Left lobe of liver (tissue), 2 donors: ENCODE measurements around the gene ZNF674. TPM values are rescaled to one million over a fixed set of nuclear protein-coding genes. Genes with fewer than 3 reads are reported as not detected.
"Not testable (repeated sequence)": the region's sequence is repeated elsewhere in the genome, so short reads cannot be mapped to it uniquely, and the experiment has no call there.

Experiments
- ATAC-seq: fragments of 200-7000 bp; cut with Tn5 transposase; one replicate; pipeline ENCODE4 v1.9.1; 2020; ENCODE audit warnings: mild to moderate bottlenecking, moderate library complexity
- DNase-seq: peaks from one replicate; pipeline ENCODE4 v3.0.0-alpha.2; 2020; ENCODE audit warnings: low spot score
- total RNA-seq: library from RNA; stranded (reverse); gene quantifications from one replicate; pipeline ENCODE4 v1.2.1, GENCODE V29; 2021
- donor health status: DM: no; HTN: no; CAD: no; lungs with moderate emphysema.
- donor health status: DM: no; HTN: yes; CAD: no.

Gene ZNF674
- total RNA-seq, 1 donor from 2014 or later, result 1.8 TPM

GRCh38 chrX:46571423-46572339 lies 26.5 kb upstream of the ZNF674 start:
- ATAC-seq (no peak), DNase-seq (no peak)

- ATAC-seq (no peak), DNase-seq (no peak)
Measured at GRCh38 chrX:46569621-46570020, 24.4 kb upstream of the ZNF674 start.

DNA sequence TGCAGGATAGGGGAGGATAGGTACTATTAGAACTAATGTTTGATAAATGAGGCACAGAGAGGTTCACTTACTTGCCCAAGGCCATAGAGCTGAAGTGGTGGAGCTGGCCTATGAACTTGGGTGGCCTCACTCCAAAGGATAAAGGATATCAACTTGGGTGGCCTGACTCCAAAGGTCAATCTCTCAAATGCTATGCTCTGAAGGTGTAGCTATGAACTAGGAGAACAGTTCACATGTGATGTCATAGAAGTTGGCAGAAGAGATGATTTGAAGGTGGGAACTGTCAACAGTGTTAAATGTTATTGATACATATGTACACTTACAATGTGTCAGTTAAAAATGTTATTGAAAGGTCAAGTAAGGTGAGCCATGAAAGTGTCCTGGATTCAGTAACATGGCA lies 22.2 kb upstream of the ZNF674 start:
- DNase-seq (no peak), ATAC-seq (no peak)

DNA sequence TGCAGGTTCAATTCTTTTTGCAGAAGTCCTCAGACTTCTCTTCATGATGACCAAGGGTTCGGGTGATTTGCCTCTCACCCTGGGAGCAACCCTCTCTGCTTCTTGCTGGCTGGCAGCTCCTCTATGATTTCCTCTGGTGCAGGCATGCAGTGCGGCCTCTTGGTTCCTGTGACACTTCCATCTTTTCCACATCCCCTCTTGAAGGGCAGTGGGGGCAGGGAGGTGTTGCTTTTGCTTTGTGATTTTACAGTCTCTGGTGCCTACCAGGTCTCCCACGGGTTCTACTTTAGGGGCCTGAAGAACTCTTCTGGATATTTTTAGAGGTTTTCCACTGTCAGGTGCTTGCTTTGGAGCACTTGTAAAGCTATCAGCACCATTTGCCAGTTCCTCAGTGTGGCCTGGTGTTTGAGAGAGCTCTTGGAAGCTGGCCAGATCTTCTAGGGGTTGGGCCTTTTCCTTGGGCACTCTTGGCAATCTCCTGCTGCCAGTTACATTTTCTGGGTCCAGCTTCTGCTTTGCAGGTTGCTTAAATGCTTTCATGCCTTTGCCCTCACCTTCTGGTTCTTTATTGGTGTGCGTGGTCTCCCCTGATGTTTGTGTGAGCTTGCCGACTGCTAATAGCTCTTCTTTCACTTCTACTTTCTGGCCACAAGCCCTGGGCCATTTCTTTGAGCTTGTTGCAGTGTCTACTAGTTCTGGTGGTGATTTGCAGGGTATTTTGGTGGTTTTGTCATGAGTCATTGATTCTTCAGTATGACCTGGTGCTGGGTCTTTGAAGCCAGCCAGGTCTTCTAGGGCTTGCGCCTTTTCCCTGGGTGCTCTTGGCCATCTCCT lies 16.8 kb upstream of the ZNF674 start:
- DNase-seq (no peak), ATAC-seq (no peak)

DNA sequence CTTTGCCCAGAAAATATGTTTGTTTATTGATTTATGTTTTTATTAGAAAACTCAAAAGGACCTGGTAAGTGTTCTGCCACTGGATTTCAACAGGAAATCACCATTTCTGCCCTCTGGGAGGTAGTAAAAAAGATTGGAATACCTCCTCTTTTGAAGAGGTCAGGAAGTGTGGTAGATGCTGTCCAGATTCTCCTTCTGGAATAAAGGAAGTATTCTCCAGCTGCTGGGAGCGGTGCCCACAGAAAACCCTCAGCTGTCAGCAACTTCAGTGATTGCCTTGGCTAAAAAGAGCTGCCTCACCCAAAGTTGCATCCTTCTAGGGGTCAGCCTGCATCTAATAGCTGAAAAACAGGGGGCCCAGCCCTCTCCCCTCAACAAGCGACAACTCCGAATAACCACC lies 13.8 kb upstream of the ZNF674 start:
- ATAC-seq (no peak), DNase-seq (no peak)

GRCh38 chrX:46554942-46555341 lies 9.7 kb upstream of the ZNF674 start:
- DNase-seq, result no peak
- ATAC-seq, result peak; percentile 79

DNA sequence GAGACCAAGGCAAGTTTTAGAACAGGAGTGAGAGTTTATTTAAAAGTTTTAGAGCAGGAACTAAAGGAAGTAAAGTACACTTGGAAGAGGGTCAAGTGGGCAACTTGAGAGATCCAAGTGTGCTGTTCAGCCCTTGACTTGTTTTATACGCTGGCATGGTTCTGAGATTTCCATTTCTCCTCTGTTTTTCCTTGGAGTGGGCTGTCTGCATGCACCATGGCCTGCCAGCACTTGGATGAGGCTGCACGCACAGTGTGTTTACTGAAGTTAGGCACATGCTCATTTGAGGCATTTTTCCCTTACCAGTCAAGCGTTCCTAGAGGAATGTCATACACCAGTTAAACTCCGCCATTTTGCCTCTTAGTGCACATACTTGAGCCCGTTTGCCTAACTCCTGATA lies 8.7 kb upstream of the ZNF674 start:
- DNase-seq, result no peak
- no peak for ATAC-seq

DNA sequence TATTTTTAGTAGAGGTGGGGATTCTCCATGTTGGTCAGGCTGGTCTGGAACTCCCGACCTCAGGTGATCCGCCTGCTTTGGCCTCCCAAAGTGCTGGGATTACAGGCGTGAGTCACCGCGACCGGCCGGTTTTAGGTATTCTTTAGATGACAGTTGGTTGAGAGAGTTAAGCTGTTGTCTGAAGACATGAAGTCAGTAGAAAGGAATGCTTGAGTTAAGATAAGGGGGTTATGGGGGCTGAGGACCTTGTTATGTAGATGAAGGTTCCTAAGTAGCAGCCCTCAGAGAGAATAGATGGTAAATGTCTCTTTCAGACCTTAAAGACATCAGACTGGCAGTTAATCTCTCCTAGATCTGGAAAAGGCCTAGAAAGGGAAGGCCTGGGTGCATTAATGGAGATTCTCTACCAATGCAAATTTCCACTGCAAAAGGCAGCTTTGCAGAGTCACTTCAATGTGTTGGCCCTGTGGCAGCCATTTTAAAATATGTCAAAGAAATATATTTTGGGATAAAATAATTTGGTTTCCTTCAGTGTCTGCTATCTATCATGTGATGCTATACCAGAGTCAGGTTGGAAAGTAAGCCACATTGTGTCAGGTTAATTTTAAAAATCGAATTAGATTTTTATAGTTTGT lies 6.4 kb upstream of the ZNF674 start:
- ATAC-seq (no peak), DNase-seq (no peak)

DNA sequence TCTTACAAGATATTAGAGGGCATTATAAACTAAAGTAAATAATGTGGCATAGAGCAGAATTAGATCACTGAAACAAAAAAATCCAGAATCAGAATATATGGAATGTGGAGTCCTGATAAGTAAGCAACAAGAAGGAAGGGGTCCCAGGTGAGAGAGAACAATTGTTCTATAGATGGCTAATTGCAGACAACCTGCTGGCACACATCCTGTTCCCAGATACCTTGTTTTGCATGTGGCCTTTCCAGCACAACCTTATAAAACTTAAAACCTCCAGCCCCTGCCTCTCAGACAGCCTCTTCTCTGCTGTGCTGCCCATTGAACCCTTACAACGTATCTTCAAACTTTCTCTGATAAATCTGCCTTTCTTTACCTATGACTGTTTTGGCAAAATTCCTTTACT lies 4.7 kb upstream of the ZNF674 start:
- DNase-seq (no peak), ATAC-seq (no peak)

DNA sequence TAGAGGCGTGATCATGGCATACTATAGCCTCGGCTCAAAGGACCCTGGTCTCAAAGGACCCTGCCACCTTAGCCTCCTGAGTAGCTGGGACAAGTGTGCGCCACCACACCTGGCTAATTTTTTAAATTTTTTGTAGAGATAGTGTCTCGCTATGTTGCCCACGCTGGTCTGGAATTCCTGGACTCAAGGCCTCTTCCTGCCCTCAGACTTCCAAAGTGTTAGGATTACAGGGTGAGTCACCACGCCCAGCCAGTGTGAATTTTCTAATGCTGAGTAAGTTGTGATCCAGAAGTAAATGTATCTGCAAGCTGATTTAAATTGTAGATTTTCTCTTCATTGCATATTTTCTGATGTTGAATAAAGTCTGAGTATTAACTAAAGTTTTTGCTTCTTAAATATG lies 2.6 kb upstream of the ZNF674 start:
- DNase-seq (no peak), ATAC-seq (no peak)

GRCh38 chrX:46544527-46544926 lies 694 bp downstream of the ZNF674 start:
- not testable (repeated sequence) for DNase-seq, ATAC-seq

DNA sequence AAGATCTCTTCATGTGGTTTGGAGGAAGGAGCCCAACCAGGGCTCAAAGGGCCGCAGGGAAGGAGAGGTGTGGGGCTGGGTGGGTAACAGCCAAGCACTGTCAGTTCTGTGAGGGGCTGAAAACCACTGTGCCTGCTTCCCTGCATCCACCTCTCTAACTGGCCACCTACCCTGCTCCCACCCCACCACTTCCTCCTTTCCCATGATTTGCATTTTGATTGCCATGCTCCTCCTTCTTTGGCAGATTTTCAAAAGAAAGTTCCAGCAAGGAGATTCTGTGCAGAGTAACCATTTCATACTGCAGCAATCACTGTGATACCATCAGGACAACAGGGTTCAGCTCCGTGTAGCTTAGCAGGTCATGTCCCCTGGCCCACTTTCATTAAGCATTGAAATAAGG lies 1.8 kb downstream of the ZNF674 start:
- ATAC-seq, result no peak
- no peak for DNase-seq

GRCh38 chrX:46531442-46531841 lies 13.8 kb downstream of the ZNF674 start:
- no peak for ATAC-seq
- DNase-seq, result no peak

- DNase-seq, result not testable (repeated sequence)
- ATAC-seq, result peak; percentile 94
Measured at GRCh38 chrX:46530404-46530908, 14.8 kb downstream of the ZNF674 start.

DNA sequence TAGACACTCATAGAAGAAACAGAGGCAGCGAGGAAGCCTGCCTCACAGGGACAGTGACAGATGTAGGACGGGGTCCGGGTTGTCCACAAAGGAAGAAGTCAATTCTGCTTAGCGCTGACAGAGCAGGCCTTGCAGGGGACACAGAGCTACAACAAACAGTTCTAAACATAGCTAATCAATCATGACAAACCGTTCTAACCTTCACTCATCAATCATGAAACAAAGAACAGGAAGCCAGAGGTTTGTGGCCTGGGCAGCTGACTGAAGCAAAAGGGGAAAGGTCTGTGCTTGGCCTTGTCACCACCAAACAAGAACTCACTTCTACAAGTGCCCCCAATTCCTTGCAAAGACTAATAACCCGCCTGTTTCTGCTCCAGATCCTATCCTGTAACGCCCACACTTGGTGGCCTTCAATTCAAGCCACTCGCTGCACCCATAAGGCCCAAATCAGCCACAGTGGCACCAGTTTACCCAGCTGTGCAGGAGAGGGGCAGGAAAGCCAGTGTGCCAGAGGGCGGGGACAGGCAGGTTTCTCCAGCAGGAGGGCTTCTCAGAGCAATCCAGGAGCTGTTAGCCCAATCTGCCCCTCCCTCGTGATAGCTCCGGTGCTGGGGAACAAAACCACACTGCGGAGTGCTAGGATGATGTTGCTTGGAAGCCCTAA lies 15.3 kb downstream of the ZNF674 start:
- not testable (repeated sequence) for DNase-seq, ATAC-seq

DNA sequence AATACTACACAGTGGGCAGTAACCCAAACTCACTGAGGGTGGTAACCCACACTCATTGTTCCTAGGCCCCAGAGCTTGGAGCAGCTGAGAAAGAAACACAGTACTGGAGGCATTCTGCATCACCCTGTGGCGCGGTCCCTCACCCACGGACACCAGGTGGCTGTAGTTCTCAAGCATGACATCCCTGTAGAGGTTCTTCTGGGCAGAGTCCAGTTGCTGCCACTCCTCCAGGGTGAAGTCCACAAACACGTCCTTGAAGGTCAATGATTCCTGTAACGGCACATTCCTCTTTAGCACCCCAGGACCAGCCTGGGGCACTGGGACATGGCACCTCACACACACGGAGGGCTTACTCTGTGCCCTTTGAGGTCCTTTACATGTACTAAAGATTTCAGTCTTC lies 16.6 kb downstream of the ZNF674 start:
- not testable (repeated sequence) for ATAC-seq, DNase-seq

DNA sequence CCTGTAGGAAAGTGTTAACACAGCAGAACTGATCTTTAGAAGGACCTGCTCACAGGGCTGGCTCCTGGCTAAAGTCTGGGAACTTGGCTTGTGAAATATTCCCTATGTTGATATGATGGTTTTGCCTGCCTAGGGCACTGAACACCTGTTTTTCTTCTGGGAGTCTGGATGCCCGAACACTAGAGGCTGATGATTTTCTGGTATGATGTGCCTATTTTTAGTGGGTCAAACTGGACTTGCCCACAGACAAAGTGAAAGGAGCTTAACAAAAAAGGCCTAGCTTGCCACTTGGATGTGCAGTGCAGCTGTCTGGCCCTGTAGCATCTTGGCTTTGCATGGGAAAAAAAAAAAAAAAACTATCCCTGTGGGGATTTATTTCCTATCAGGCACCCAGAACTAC lies 39.1 kb downstream of the ZNF674 start:
- ATAC-seq (no peak), DNase-seq (no peak)

- ATAC-seq, result no peak
- no peak for DNase-seq
Measured at GRCh38 chrX:46502848-46503247, 42.4 kb downstream of the ZNF674 start.

DNA sequence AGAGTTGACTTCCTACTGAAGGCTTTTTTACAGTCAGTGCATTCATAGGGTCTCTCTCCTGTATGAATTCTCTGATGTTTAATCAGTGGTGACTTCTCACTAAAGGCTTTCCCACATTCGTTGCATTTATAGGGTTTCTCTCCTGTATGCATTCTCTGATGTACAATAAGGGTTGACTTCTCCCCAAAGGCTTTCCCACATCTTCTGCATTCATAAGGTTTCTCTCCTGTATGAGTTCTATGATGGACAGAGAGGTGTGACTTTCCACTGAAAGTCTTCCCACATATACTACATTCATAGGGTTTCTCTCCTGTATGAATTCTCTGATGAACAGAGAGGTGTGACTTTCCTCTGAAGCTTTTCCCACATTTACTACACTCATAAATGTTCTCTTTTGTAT lies 45.2 kb downstream of the ZNF674 start:
- ATAC-seq (no peak), DNase-seq (no peak)

DNA sequence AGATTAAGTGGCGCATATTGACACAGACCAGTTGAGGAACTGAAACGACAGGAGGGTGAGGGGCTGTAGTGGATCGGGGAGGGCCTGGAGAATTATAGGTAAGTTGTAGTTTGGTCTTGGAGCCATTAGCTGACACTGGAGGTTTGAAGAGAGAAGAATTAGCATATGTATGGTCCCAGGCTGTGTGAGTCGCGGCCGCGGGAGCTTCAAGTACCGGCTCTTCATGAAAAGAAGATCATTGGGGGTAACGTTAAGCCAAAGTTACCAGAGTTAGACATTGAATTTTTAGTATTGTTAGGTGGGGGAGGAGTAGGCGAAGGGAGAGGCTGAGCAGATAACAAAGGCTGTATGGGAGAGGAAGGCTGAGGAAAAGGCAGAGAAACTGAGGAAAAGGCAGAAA lies 56.5 kb downstream of the ZNF674 start:
- DNase-seq (no peak), ATAC-seq (no peak)

DNA sequence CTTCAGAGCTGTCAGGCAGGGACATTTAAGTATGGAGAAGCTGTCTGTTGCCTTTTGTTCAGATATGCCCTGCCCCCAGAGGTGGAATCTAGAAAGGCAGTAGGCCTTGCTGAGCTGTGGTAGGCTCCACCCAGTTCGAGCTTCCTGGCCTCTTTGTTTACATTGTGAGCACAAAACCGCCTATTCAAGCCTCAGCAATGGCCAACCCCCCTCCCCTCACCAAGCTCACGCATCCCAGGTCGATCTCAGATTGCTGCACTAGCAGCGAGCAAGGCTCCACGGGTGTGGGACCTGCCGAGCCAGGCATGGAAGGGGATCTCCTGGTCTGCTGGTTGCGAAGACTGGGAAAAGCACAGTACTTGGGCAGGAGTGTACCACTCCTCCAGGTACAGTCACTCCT lies 59.3 kb downstream of the ZNF674 start:
- no peak for ATAC-seq

More for the DNA sequence above, 59.3 kb downstream of the ZNF674 start:
- DNase-seq, result no peak
